ENCODE data around the gene GEMIN2. TPM values are rescaled to one million over a fixed set of nuclear protein-coding genes. Genes with fewer than 3 reads are reported as not detected.
"Not testable (repeated sequence)": the region's sequence is repeated elsewhere in the genome, so short reads cannot be mapped to it uniquely, and the experiment has no call there.

Gene GEMIN2
- total RNA-seq, 3 donors from 2014 or later (not counting 1 experiment from before 2014, with no cell fraction given) = 8.4 to 12.8 (median 10.0) TPM

DNA sequence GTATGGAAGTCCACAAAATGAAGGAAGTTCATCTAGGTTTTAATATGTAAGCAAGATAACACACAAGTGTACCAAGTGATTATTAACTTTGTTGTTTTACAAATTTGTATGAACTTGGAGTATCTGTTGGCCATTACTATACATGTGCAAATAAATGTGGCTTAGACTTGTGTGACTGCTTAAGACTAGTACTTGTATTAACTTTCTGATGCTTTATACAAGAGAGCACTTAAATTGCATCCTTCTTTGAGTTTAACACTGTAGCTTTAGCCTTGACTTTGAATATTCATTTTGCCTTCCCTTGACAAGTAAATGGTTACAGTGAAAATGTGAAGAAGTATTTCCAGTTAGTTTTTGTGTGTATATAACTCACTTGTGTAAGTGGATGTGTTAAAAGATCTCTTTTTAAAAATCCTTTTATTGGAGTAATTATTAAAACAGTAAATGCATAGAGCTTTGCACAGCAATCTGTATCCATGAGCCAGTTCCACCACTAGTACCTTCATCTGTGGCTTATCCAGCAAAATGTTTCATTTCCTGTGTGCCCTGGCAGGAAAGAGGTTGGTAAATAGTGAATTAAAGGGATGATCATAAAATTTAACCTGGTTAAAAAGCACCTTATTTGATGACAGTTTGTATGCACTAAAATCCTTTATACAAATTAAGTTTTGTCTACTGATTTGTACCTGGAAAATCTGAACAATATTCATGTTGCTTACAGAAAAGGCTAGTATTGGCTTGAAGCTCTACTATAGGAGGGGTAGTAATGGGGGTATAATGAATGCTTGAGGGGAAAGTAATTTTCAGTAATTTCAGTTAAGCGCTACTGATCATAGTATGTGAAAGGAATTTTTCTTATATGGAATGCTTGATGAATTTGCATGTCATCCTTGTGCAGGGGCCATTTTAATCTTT, 68.9 kb downstream of the GEMIN2 start:
- Mint-ChIP-seq H3K4me3 (peak overlapping the region; percentile 11), H3K4me1 (peaks cover 18 to 20% of the 10 kb centered on the region in 2 donors), H3K27ac (no peak overlapping the region), H3K27me3 (ENCODE audit: low read depth in 2 of 2) (no peaks in the 10 kb centered on the region), H3K36me3 (peaks cover 11% of the 10 kb centered on the region), H3K9me3 (no peaks in the 10 kb centered on the region)
- no peak for DNase-seq
- intact Hi-C loops (cut with micrococcal nuclease) = no loop called here
- no peaks in the 10 kb centered on the region for H3K9me3 ChIP-seq (ENCODE audit: control insufficient read depth, insufficient read depth, low read length)
- H3K27ac ChIP-seq (ENCODE audit: low read length) = no peak overlapping the region
- peak in 1 of 3 donors; percentile 21 for ATAC-seq
- H3K4me1 ChIP-seq (ENCODE audit: control insufficient read depth, insufficient read depth, low read length) = no peaks in the 10 kb centered on the region
- H3K4me3 ChIP-seq (ENCODE audit: low read length) = no peak overlapping the region
- no peaks in the 10 kb centered on the region for H3K27me3 ChIP-seq (ENCODE audit: control insufficient read depth, insufficient read depth, low read length)
- TF ChIP-seq, protein P1, sequence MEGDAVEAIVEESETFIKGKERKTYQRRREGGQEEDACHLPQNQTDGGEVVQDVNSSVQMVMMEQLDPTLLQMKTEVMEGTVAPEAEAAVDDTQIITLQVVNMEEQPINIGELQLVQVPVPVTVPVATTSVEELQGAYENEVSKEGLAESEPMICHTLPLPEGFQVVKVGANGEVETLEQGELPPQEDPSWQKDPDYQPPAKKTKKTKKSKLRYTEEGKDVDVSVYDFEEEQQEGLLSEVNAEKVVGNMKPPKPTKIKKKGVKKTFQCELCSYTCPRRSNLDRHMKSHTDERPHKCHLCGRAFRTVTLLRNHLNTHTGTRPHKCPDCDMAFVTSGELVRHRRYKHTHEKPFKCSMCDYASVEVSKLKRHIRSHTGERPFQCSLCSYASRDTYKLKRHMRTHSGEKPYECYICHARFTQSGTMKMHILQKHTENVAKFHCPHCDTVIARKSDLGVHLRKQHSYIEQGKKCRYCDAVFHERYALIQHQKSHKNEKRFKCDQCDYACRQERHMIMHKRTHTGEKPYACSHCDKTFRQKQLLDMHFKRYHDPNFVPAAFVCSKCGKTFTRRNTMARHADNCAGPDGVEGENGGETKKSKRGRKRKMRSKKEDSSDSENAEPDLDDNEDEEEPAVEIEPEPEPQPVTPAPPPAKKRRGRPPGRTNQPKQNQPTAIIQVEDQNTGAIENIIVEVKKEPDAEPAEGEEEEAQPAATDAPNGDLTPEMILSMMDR (IDR thresholded peaks at IDR 0.05) = no peak
- H3K36me3 ChIP-seq (ENCODE audit: control insufficient read depth, insufficient read depth, low read length) = peaks cover 68% of the 10 kb centered on the region
- 100% methylated on average over 1 of the region's 1 CpG for WGBS (ENCODE audit: insufficient coverage)

DNA sequence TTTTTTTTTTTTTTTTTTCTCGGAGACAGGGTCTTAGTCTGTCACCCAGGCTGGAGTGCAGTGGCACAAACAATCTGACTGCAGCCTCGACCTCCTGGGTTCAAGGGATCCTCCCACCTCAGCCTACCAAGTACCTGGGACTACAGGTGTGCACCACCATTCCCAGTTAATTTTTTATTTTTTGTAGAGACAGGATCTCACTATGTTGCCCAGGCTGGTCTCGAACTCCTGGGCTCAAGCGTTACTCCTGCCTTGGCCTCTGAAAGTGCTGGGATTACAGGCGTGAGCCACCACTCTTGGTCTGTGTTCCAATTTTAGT, 69.5 kb downstream of the GEMIN2 start:
- H3K4me3 ChIP-seq (ENCODE audit: low read length); H3K36me3 Mint-ChIP-seq; H3K9me3 Mint-ChIP-seq; H3K4me3 Mint-ChIP-seq; H3K27me3 Mint-ChIP-seq (ENCODE audit: low read depth in 2 of 2); H3K27ac ChIP-seq (ENCODE audit: low read length); H3K4me1 ChIP-seq (ENCODE audit: control insufficient read depth, insufficient read depth, low read length); intact Hi-C loops (cut with micrococcal nuclease); H3K27me3 ChIP-seq (ENCODE audit: control insufficient read depth, insufficient read depth, low read length); DNase-seq; H3K27ac Mint-ChIP-seq; H3K9me3 ChIP-seq (ENCODE audit: control insufficient read depth, insufficient read depth, low read length): not testable (repeated sequence)
- H3K4me1 Mint-ChIP-seq = peaks cover 20 to 23% of the 10 kb centered on the region in 2 donors
- ATAC-seq = peak in 1 of 3 donors; percentile 13
- peaks cover 62% of the 10 kb centered on the region for H3K36me3 ChIP-seq (ENCODE audit: control insufficient read depth, insufficient read depth, low read length)
- 99% methylated on average over 4 of the region's 5 CpGs for WGBS (ENCODE audit: insufficient coverage)

DNA sequence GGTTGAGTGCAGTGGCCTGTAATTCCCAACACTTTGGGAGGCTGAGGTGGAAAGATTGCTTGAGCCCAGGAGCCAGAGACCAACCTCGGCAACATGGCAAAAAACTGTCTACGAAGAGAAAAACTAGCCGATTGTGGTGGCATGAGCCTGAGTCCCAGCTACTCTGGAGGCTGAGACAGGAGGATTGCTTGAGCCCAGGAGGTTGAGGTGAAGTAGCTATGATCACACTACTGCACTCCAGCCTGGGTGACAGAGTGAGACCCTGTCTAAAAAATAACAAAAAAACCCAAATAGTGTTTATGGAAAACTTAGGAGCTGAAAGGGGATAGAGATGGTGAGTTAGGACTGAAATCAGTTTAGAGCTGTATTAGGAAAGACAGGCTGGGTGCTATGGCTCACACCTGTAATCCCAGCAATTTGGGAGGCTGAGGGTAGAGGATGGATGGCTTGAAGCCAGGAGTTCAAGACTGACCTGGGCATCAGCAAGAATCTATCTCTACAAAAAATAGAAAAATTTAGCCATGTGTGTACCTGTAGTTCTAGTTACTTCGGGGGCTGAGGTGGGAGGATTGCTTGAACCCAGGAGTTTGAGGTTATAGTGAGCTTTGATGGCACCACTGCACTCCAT, 70.6 kb downstream of the GEMIN2 start:
- H3K4me1 ChIP-seq (ENCODE audit: control insufficient read depth, insufficient read depth, low read length) = no peaks in the 10 kb centered on the region
- Mint-ChIP-seq H3K36me3 (no peaks in the 10 kb centered on the region), H3K27ac (peak overlapping the region; percentile 62 to 68), H3K4me1 (peaks cover 14 to 17% of the 10 kb centered on the region in 2 donors), H3K9me3 (no peaks in the 10 kb centered on the region), H3K4me3 (no peak overlapping the region), H3K27me3 (ENCODE audit: low read depth in 2 of 2) (no peaks in the 10 kb centered on the region)
- no peaks in the 10 kb centered on the region for H3K9me3 ChIP-seq (ENCODE audit: control insufficient read depth, insufficient read depth, low read length)
- no peaks in the 10 kb centered on the region for H3K27me3 ChIP-seq (ENCODE audit: control insufficient read depth, insufficient read depth, low read length)
- TF ChIP-seq, protein P1 (IDR thresholded peaks at IDR 0.05) = no peak
- WGBS (ENCODE audit: insufficient coverage) = 96% methylated on average over 4 of the region's 4 CpGs
- H3K4me3 ChIP-seq (ENCODE audit: low read length) = no peak overlapping the region
- H3K36me3 ChIP-seq (ENCODE audit: control insufficient read depth, insufficient read depth, low read length) = peaks cover 51% of the 10 kb centered on the region
- H3K27ac ChIP-seq (ENCODE audit: low read length) = no peak overlapping the region
- DNase-seq (no peak), ATAC-seq (peak in 1 of 3 donors; percentile 20)
- intact Hi-C loops (cut with micrococcal nuclease) = no loop called here

DNA sequence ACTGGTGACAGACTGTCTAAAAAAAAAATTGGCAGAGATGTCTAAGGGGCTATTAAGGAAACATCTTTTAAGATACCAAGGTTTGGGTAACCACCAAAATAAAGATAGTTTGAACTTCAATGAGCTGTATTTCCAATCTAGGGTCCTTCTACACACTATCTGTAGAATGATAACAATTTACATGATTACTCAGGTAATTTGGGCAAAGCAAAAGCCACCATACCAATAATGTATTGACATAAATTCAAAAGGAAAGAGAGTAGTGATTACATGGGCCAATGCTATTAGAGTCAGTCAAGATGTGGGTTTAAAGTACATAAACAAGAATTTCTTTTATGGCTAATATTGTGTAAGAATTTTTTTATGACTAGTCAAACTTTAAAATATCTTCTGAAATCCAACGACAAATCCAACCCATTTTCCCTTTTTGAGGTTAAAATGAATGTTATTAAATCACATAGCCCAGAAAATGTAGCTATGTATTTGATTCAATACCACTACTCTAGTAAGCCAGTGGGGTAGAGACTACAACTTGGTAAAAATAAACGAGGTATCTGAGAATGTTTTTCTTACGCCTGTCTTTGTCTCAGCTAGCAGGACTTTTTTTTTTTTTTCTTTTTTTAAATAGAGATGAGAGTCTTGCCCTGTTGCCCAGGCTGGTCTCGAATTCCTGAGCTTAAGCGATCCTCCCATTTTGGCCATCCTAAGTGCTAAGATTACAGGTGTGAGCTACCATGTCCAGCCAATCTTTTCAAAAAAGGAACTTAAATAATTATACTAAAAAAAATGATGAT, 71.3 kb downstream of the GEMIN2 start:
- no peak for DNase-seq
- Histone ChIP-seq H3K9me3 (ENCODE audit: control insufficient read depth, insufficient read depth, low read length) (no peaks in the 10 kb centered on the region), H3K27ac (ENCODE audit: low read length) (no peak overlapping the region), H3K4me3 (ENCODE audit: low read length) (no peak overlapping the region), H3K36me3 (ENCODE audit: control insufficient read depth, insufficient read depth, low read length) (peaks cover 44% of the 10 kb centered on the region), H3K27me3 (ENCODE audit: control insufficient read depth, insufficient read depth, low read length) (no peaks in the 10 kb centered on the region), H3K4me1 (ENCODE audit: control insufficient read depth, insufficient read depth, low read length) (no peaks in the 10 kb centered on the region)
- intact Hi-C loops (cut with micrococcal nuclease) = no loop called here
- TF ChIP-seq, protein P1 (IDR thresholded peaks at IDR 0.05) = no peak
- Mint-ChIP-seq H3K4me3 (no peak overlapping the region), H3K27me3 (ENCODE audit: low read depth in 2 of 2) (no peaks in the 10 kb centered on the region), H3K36me3 (no peaks in the 10 kb centered on the region), H3K9me3 (no peaks in the 10 kb centered on the region), H3K4me1 (peaks cover 14 to 17% of the 10 kb centered on the region in 2 donors), H3K27ac (peak overlapping the region; percentile 62 to 68)
- ATAC-seq = no peak
- 90% methylated on average over 4 of the region's 5 CpGs for WGBS (ENCODE audit: insufficient coverage)

Data from natural killer cell (primary cell).